ENCODE results near the gene MYBBP1A.

MYBBP1A gene

GRCh38 chr17:4500191-4500571 lies 55.0 kb downstream of the MYBBP1A start:
- peak; percentile 18 for DNase-seq (ENCODE audit: low spot score)

GRCh38 chr17:4499431-4500190 lies 55.6 kb downstream of the MYBBP1A start:
- DNase-seq (ENCODE audit: low spot score): peak; percentile 30

GRCh38 chr17:4498461-4499397 lies 56.5 kb downstream of the MYBBP1A start, which contains the start of gene SPNS2:
TSS of gene SPNS2 (plus strand) at chr17:4498881. CDS start at chr17:4499048, 167 bp downstream.
- peak; percentile 79 for DNase-seq (ENCODE audit: low spot score)

- no peak for DNase-seq (ENCODE audit: low spot score)
Measured at GRCh38 chr17:4497101-4497824, 57.9 kb downstream of the MYBBP1A start.

- DNase-seq (ENCODE audit: low spot score): peak; percentile 86
Measured at GRCh38 chr17:4492721-4493561, 62.2 kb downstream of the MYBBP1A start.

- no peak for DNase-seq (ENCODE audit: low spot score)
Measured at GRCh38 chr17:4490637-4491061, 64.5 kb downstream of the MYBBP1A start.

- no peak for DNase-seq (ENCODE audit: low spot score)
Measured at GRCh38 chr17:4490109-4490591, 65.0 kb downstream of the MYBBP1A start.

GRCh38 chr17:4488989-4489595 lies 66.1 kb downstream of the MYBBP1A start:
- DNase-seq (ENCODE audit: low spot score): no peak
